ENCODE results near the gene UBE4B. TPM values are rescaled to one million over a fixed set of nuclear protein-coding genes. Genes with fewer than 3 reads are reported as not detected.

UBE4B gene
- total RNA-seq, 4 donors from 2014 or later = 31.2 to 48.6 (median 44.0) TPM

DNA sequence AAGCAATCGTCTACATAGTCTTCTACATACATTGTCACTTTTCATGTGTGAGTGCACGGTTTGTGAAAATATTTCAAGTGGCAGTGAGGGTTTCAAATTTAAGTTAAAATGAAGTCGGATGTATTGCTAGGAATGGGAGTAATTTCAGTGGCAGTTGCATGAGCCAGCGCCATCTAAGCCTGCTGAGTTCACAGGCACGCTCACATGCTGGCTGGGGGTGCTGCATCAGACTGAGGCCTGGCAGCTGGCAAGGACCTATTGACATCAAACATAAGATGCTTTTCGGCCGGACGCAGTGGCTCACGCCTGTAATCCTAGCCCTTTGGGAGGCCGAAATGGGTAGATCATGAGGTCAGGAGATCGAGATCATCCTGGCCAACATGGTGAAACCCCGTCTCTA lies 80.7 kb downstream of the UBE4B start:
- peaks cover 0 to 83% (median 0%) of the 10 kb centered on the region in 3 donors for H3K36me3 ChIP-seq
- no peak for DNase-seq (ENCODE audit: low spot score in 2 of 2)
- WGBS, 2 donors = 92 to 94% methylated on average over 12 of the region's 12 CpGs

DNA sequence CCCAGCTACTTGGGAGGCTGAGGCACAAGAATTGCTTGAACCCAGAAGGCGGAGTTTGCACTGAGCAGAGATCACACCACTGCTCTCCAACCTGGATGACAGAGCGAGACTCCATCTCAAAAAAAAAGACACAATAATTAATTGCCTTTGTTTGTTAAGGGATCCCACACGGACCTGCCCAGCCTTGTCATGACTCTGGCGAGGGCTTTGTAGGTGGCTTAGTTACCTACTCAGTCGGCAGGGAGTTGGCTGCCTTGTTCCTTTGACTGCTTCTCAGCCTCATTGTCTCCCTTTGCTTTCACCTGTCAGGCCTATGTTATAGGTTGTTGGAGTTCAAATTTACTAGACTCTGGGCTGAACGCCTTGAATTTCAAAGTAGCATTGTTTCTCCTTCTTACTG lies 82.0 kb downstream of the UBE4B start:
- H3K36me3 ChIP-seq = peaks cover 0 to 84% (median 0%) of the 10 kb centered on the region in 3 donors
- H3K27ac ChIP-seq = no peak overlapping the region
- DNase-seq (ENCODE audit: low spot score in 2 of 2) = no peak
- H3K4me3 ChIP-seq = no peak overlapping the region
- no peaks in the 10 kb centered on the region for H3K4me1 ChIP-seq
- H3K9me3 ChIP-seq = no peaks in the 10 kb centered on the region
- WGBS, 2 donors = 92 to 97% methylated on average over 6 of the region's 6 CpGs
- TF ChIP-seq POLR2A (IDR thresholded peaks at IDR 0.05) = no peak
- TF ChIP-seq, protein P1, sequence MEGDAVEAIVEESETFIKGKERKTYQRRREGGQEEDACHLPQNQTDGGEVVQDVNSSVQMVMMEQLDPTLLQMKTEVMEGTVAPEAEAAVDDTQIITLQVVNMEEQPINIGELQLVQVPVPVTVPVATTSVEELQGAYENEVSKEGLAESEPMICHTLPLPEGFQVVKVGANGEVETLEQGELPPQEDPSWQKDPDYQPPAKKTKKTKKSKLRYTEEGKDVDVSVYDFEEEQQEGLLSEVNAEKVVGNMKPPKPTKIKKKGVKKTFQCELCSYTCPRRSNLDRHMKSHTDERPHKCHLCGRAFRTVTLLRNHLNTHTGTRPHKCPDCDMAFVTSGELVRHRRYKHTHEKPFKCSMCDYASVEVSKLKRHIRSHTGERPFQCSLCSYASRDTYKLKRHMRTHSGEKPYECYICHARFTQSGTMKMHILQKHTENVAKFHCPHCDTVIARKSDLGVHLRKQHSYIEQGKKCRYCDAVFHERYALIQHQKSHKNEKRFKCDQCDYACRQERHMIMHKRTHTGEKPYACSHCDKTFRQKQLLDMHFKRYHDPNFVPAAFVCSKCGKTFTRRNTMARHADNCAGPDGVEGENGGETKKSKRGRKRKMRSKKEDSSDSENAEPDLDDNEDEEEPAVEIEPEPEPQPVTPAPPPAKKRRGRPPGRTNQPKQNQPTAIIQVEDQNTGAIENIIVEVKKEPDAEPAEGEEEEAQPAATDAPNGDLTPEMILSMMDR (IDR thresholded peaks at IDR 0.05) = no peak
- no peak for TF ChIP-seq EP300 (IDR thresholded peaks at IDR 0.05)
- no peaks in the 10 kb centered on the region for H3K27me3 ChIP-seq

More for the DNA sequence above, 80.7 kb downstream of the UBE4B start:
- Histone ChIP-seq H3K4me3 (no peak overlapping the region), H3K27me3 (no peaks in the 10 kb centered on the region), H3K4me1 (peaks cover 0 to 4% (median 0%) of the 10 kb centered on the region in 4 donors), H3K9me3 (no peaks in the 10 kb centered on the region), H3K27ac (no peak overlapping the region)
- TF ChIP-seq POLR2A (IDR thresholded peaks at IDR 0.05) (no peak), EP300 (IDR thresholded peaks at IDR 0.05) (no peak)
- TF ChIP-seq, protein P1 (IDR thresholded peaks at IDR 0.05) = no peak

DNA sequence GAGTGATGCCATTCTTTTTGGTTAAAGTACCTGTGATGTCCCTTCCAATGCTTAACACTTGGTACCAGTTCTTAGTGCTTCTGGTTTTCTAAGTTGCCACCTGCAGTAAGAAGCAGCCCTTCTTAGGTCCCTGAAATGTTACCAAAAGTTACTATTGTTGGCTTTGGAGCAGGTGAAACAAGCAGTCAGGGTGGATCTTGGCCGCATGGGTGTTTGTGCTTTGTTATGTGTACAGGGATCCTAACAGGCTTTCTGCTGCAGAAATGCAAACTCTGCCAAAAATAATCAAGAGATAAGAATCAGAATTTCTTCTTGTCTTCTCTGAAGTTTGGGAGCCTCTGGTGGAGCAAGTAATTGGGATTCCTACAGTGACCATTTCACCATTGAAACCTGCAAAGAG lies 84.4 kb downstream of the UBE4B start:
- 76 to 80% methylated on average over 1 of the region's 1 CpG for WGBS, 2 donors
- no peak overlapping the region for H3K4me3 ChIP-seq
- H3K9me3 ChIP-seq = no peaks in the 10 kb centered on the region
- peaks cover 0 to 90% (median 0%) of the 10 kb centered on the region in 3 donors for H3K36me3 ChIP-seq
- TF ChIP-seq, protein P1 (IDR thresholded peaks at IDR 0.05) = no peak
- no peak for TF ChIP-seq EP300 (IDR thresholded peaks at IDR 0.05)
- no peak for TF ChIP-seq POLR2A (IDR thresholded peaks at IDR 0.05)
- H3K27me3 ChIP-seq = no peaks in the 10 kb centered on the region
- no peaks in the 10 kb centered on the region for H3K4me1 ChIP-seq
- H3K27ac ChIP-seq = no peak overlapping the region
- DNase-seq (ENCODE audit: low spot score in 2 of 2) = no peak

DNA sequence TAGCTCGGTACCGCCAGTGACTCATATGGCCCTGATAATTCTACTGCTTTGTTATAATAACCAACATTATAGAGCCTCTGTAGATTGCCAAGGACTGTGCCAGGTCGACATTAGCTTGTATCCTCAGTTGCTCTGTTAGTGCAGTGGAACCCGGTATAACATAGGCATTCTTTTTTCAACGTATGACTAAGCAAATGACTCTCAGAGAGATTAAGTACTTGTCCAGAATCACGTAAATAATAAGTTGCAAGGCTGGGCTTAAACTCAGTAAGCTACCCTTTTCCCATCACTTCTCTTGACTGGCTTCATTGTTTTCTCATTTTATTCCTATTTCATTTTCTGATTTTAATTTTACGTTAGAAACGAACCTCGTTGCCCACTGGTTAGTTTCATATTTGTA lies 85.1 kb downstream of the UBE4B start:
- Histone ChIP-seq H3K27ac (no peak overlapping the region), H3K9me3 (no peaks in the 10 kb centered on the region), H3K27me3 (no peaks in the 10 kb centered on the region), H3K4me3 (no peak overlapping the region), H3K4me1 (no peaks in the 10 kb centered on the region), H3K36me3 (peaks cover 0 to 91% (median 0%) of the 10 kb centered on the region in 3 donors)
- no peak for DNase-seq (ENCODE audit: low spot score in 2 of 2)
- 71 to 73% methylated on average over 9 of the region's 9 CpGs for WGBS, 2 donors
- TF ChIP-seq POLR2A (IDR thresholded peaks at IDR 0.05) = no peak
- TF ChIP-seq, protein P1 (IDR thresholded peaks at IDR 0.05) = no peak
- TF ChIP-seq EP300 (IDR thresholded peaks at IDR 0.05) = no peak

DNA sequence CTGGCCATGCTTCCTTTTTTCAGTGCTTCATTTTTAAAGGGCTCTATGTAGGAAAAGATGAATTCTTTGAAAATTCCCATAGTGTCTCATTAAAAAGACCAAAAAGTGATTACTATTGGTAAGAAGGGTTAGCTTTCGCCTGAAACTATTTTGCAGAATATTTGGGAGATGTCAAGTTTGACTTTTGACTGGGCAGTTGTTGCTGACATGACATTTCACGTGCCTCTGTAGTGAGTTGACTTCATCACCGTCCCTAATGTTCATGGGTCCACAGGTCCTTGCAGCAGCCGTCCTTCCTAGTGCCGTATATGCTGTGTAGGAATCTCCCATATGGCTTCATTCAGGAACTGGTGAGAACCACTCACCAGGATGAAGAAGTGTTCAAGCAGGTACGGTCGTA lies 88.9 kb downstream of the UBE4B start:
- no peaks in the 10 kb centered on the region for H3K9me3 ChIP-seq
- TF ChIP-seq POLR2A (IDR thresholded peaks at IDR 0.05) (no peak), EP300 (IDR thresholded peaks at IDR 0.05) (no peak)
- TF ChIP-seq, protein P1 (IDR thresholded peaks at IDR 0.05) = no peak
- WGBS, 2 donors = 94 to 96% methylated on average over 7 of the region's 7 CpGs
- H3K4me1 ChIP-seq = no peaks in the 10 kb centered on the region
- no peak overlapping the region for H3K4me3 ChIP-seq
- no peak overlapping the region for H3K27ac ChIP-seq
- H3K36me3 ChIP-seq = peaks cover 0 to 70% (median 0%) of the 10 kb centered on the region in 3 donors
- no peaks in the 10 kb centered on the region for H3K27me3 ChIP-seq
- DNase-seq (ENCODE audit: low spot score in 2 of 2) = no peak
